Chondrocyte (in vitro differentiated cells): Measurements from ENCODE around the gene AK4. TPM values are rescaled to one million over a fixed set of nuclear protein-coding genes. Genes with fewer than 3 reads are reported as not detected.

Experiments used
- DNase-seq: peaks from one replicate; pipeline ENCODE4 v3.0.0; 2021; ENCODE audit warnings: mixed read lengths, low spot score
- H3K27ac Mint-ChIP-seq: one replicate; pipeline ENCODE4 v1.8.0; 2021; ENCODE audit warnings: mild to moderate bottlenecking, moderate library complexity, mixed read lengths; ENCODE audit not compliant: unreplicated experiment
- H3K27me3 Mint-ChIP-seq: 2 replicates; pipeline ENCODE4 v1.8.0; 2021; ENCODE audit warnings: low read depth, mixed read lengths
- H3K36me3 Mint-ChIP-seq: 2 replicates; pipeline ENCODE4 v1.8.0; 2021; ENCODE audit warnings: low read depth, mixed read lengths
- H3K4me1 Mint-ChIP-seq: 2 replicates; pipeline ENCODE4 v1.8.0; 2021; ENCODE audit warnings: low read depth, mild to moderate bottlenecking, mixed read lengths
- H3K4me3 Mint-ChIP-seq: one replicate; pipeline ENCODE4 v1.8.0; 2021; ENCODE audit warnings: mild to moderate bottlenecking, moderate library complexity, mixed read lengths; ENCODE audit not compliant: unreplicated experiment
- H3K9me3 Mint-ChIP-seq: 2 replicates; pipeline ENCODE4 v1.8.0; 2021; ENCODE audit warnings: low read depth, mixed read lengths
- CTCF ChIP-seq: fragments of 200-600 bp; sonication (generic); IDR thresholded peaks from 2 replicates; pipeline ENCODE4 v1.5.0; 2021; ENCODE audit warnings: antibody characterized with exemption, mild to moderate bottlenecking, moderate library complexity
- total RNA-seq: library from RNA; stranded (reverse); gene quantifications from 3 replicates; pipeline ENCODE4 v1.2.1, GENCODE V29; 2021

AK4 gene
- total RNA-seq, 1 donor from 2014 or later: 87.9 TPM

- H3K27ac Mint-ChIP-seq: peak overlapping the region; percentile 84
- no peaks in the 10 kb centered on the region for H3K36me3 Mint-ChIP-seq
- H3K4me1 Mint-ChIP-seq: peaks cover 32% of the 10 kb centered on the region
- no peaks in the 10 kb centered on the region for H3K27me3 Mint-ChIP-seq
- peak overlapping the region; percentile 90 for H3K4me3 Mint-ChIP-seq
- DNase-seq: peak; percentile 87
- peak; percentile 70 for TF ChIP-seq CTCF
- no peaks in the 10 kb centered on the region for H3K9me3 Mint-ChIP-seq
Observed at GRCh38 chr1:65254320-65255034, 106.5 kb downstream of the AK4 start.

- Mint-ChIP-seq H3K4me3 (peak overlapping the region; percentile 90), H3K27ac (peak overlapping the region; percentile 84), H3K4me1 (peaks cover 32% of the 10 kb centered on the region), H3K9me3 (no peaks in the 10 kb centered on the region), H3K36me3 (no peaks in the 10 kb centered on the region), H3K27me3 (no peaks in the 10 kb centered on the region)
- DNase-seq: no peak
- TF ChIP-seq CTCF: no peak
Observed at GRCh38 chr1:65255035-65255655, 107.1 kb downstream of the AK4 start.

GRCh38 chr1:65255656-65256050 lies 107.7 kb downstream of the AK4 start:
- H3K9me3 Mint-ChIP-seq: no peaks in the 10 kb centered on the region
- H3K36me3 Mint-ChIP-seq: no peaks in the 10 kb centered on the region
- peak overlapping the region; percentile 90 for H3K4me3 Mint-ChIP-seq
- TF ChIP-seq CTCF: no peak
- H3K27me3 Mint-ChIP-seq: no peaks in the 10 kb centered on the region
- peaks cover 37% of the 10 kb centered on the region for H3K4me1 Mint-ChIP-seq
- DNase-seq: no peak
- peak overlapping the region; percentile 84 for H3K27ac Mint-ChIP-seq

GRCh38 chr1:65256860-65257708 lies 109.1 kb downstream of the AK4 start:
- H3K36me3 Mint-ChIP-seq: no peaks in the 10 kb centered on the region
- H3K4me1 Mint-ChIP-seq: peaks cover 43% of the 10 kb centered on the region
- no peak for DNase-seq
- no peak overlapping the region for H3K27ac Mint-ChIP-seq
- no peaks in the 10 kb centered on the region for H3K9me3 Mint-ChIP-seq
- no peaks in the 10 kb centered on the region for H3K27me3 Mint-ChIP-seq
- no peak overlapping the region for H3K4me3 Mint-ChIP-seq
- no peak for TF ChIP-seq CTCF

- Mint-ChIP-seq H3K4me1 (peaks cover 43% of the 10 kb centered on the region), H3K36me3 (no peaks in the 10 kb centered on the region), H3K9me3 (no peaks in the 10 kb centered on the region), H3K4me3 (no peak overlapping the region), H3K27me3 (no peaks in the 10 kb centered on the region), H3K27ac (no peak overlapping the region)
- DNase-seq: no peak
- TF ChIP-seq CTCF: no peak
Observed at GRCh38 chr1:65258106-65258505, 110.1 kb downstream of the AK4 start.
